H9 (cell line): ENCODE results near the gene ROBO3. TPM values are rescaled to one million over a fixed set of nuclear protein-coding genes. Genes with fewer than 3 reads are reported as not detected.

Experiments
- DNase-seq: peaks from one replicate; pipeline ENCODE4 v3.0.0-alpha.2; 2017
- H2AFZ ChIP-seq: one replicate; pipeline ENCODE4 v1.6.1; 2013; ENCODE audit warnings: mild to moderate bottlenecking, low read length, control low read depth, moderate library complexity
- H2AK5ac ChIP-seq: 2 replicates; pipeline ENCODE4 v1.6.1; 2013; ENCODE audit warnings: low read length, control low read depth, mixed read lengths; ENCODE audit not compliant: insufficient read length
- H2BK120ac ChIP-seq: one replicate; pipeline ENCODE4 v1.6.1; 2013; ENCODE audit warnings: low read depth, mild to moderate bottlenecking, low read length, control low read depth, inconsistent platforms; ENCODE audit not compliant: poor library complexity, severe bottlenecking
- H2BK12ac ChIP-seq: 2 replicates; pipeline ENCODE4 v1.6.1; 2013; ENCODE audit warnings: low read length, control low read depth, mixed read lengths, low read depth; ENCODE audit not compliant: insufficient read length
- H2BK15ac ChIP-seq: 2 replicates; pipeline ENCODE4 v1.6.1; 2013; ENCODE audit warnings: low read depth, low read length, control low read depth
- H2BK20ac ChIP-seq: one replicate; pipeline ENCODE4 v1.6.1; 2013; ENCODE audit warnings: low read depth, mild to moderate bottlenecking, low read length, control low read depth, inconsistent platforms; ENCODE audit not compliant: poor library complexity, severe bottlenecking
- H2BK5ac ChIP-seq: 2 replicates; pipeline ENCODE4 v1.6.1; 2013; ENCODE audit warnings: low read length, control low read depth, mixed read lengths; ENCODE audit not compliant: insufficient read length
- H3K14ac ChIP-seq: 2 replicates; pipeline ENCODE4 v1.6.1; 2013; ENCODE audit warnings: low read length, control low read depth; ENCODE audit not compliant: insufficient read depth
- H3K18ac ChIP-seq: 2 replicates; pipeline ENCODE4 v1.6.1; 2013; ENCODE audit warnings: low read depth, mild to moderate bottlenecking, mixed read lengths, low read length, control low read depth; ENCODE audit not compliant: insufficient read length
- H3K23ac ChIP-seq: 2 replicates; pipeline ENCODE4 v1.6.1; 2013; ENCODE audit warnings: low read length, control low read depth, mixed read lengths, low read depth; ENCODE audit not compliant: insufficient read length
- H3K23me2 ChIP-seq: 2 replicates; pipeline ENCODE4 v1.6.1; 2013; ENCODE audit warnings: low read depth, mild to moderate bottlenecking, mixed read lengths, low read length, control low read depth; ENCODE audit not compliant: insufficient read length, poor library complexity, severe bottlenecking
- H3K27ac ChIP-seq: 2 replicates; pipeline ENCODE4 v1.5.1; 2013; ENCODE audit warnings: low read length, control low read depth, mixed read lengths, low read depth; ENCODE audit not compliant: insufficient read length
- H3K27me3 ChIP-seq: 2 replicates; pipeline ENCODE4 v1.6.1; 2013; ENCODE audit warnings: low read length, control low read depth, inconsistent platforms; ENCODE audit not compliant: insufficient read depth
- H3K4ac ChIP-seq: 2 replicates; pipeline ENCODE4 v1.6.1; 2013; ENCODE audit warnings: low read depth, mild to moderate bottlenecking, control low read depth, inconsistent platforms, low read length, moderate library complexity
- H3K4me1 ChIP-seq: 2 replicates; pipeline ENCODE4 v1.6.1; 2013; ENCODE audit warnings: low read length, control low read depth, inconsistent platforms; ENCODE audit not compliant: insufficient read depth
- H3K4me2 ChIP-seq: 2 replicates; pipeline ENCODE4 v1.6.1; 2013; ENCODE audit warnings: low read length, control low read depth, mixed read lengths; ENCODE audit not compliant: insufficient read length, insufficient read depth
- H3K56ac ChIP-seq: 2 replicates; pipeline ENCODE4 v1.6.1; 2013; ENCODE audit warnings: low read depth, mild to moderate bottlenecking, mixed read lengths, low read length, control low read depth; ENCODE audit not compliant: insufficient read length
- H3K79me1 ChIP-seq: 2 replicates; pipeline ENCODE4 v1.6.1; 2013; ENCODE audit warnings: low read depth, mild to moderate bottlenecking, moderate library complexity, low read length, control low read depth, inconsistent platforms; ENCODE audit not compliant: insufficient read depth, poor library complexity, severe bottlenecking
- H3K79me2 ChIP-seq: 2 replicates; pipeline ENCODE4 v1.6.1; 2013; ENCODE audit warnings: low read length, control low read depth, inconsistent platforms; ENCODE audit not compliant: insufficient read depth
- H3K9ac ChIP-seq: 2 replicates; pipeline ENCODE4 v1.6.1; 2013; ENCODE audit warnings: low read length, control low read depth, mixed read lengths; ENCODE audit not compliant: insufficient read length; ENCODE audit errors: extremely low read depth
- H3K9me3 ChIP-seq: one replicate; pipeline ENCODE4 v1.6.1; 2013; ENCODE audit warnings: low read depth, low read length, inconsistent platforms; ENCODE audit not compliant: control insufficient read depth
- H3T11ph ChIP-seq: one replicate; pipeline ENCODE4 v1.6.1; 2013; ENCODE audit warnings: mild to moderate bottlenecking, low read length, control low read depth, inconsistent platforms
- H4K20me1 ChIP-seq: one replicate; pipeline ENCODE4 v1.6.1; 2013; ENCODE audit not compliant: control insufficient read depth, insufficient read length, insufficient read depth
- H4K5ac ChIP-seq: 2 replicates; pipeline ENCODE4 v1.6.1; 2013; ENCODE audit warnings: low read depth, mild to moderate bottlenecking, mixed read lengths, low read length, control low read depth; ENCODE audit not compliant: insufficient read length
- H4K8ac ChIP-seq: replicated peaks from 2 replicates; pipeline ENCODE4 v1.6.1; 2013; ENCODE audit warnings: low read length, control low read depth, mixed read lengths, low read depth; ENCODE audit not compliant: insufficient read length
- H4K91ac ChIP-seq: 2 replicates; pipeline ENCODE4 v1.6.1; 2013; ENCODE audit warnings: low read depth, mild to moderate bottlenecking, moderate library complexity, mixed read lengths, low read length, control low read depth; ENCODE audit not compliant: insufficient read length
- H3K27ac Mint-ChIP-seq, 3 experiments: 2 replicates in 2 of 3; 3 replicates in 1 of 3; pipeline ENCODE4 v1.8.0; 2020 to 2021; ENCODE audit warnings: mixed read lengths in 3 of 3, mild to moderate bottlenecking in 1 of 3, moderate library complexity in 1 of 3
- H3K27me3 Mint-ChIP-seq: 2 replicates; pipeline ENCODE4 v1.8.0; 2021; ENCODE audit warnings: low read depth, mild to moderate bottlenecking, moderate library complexity, mixed read lengths
- H3K36me3 Mint-ChIP-seq, 3 experiments: 2 replicates in 2 of 3; 3 replicates in 1 of 3; pipeline ENCODE4 v1.8.0; 2020 to 2021; ENCODE audit warnings: low read depth in 3 of 3, mixed read lengths in 3 of 3; ENCODE audit not compliant: insufficient read depth in 1 of 3
- H3K4me1 Mint-ChIP-seq, 2 experiments: 2 replicates each; pipeline ENCODE4 v1.8.0; 2020; ENCODE audit warnings: mixed read lengths in 2 of 2
- H3K4me3 Mint-ChIP-seq, 2 experiments: 2 replicates in 1 of 2; 3 replicates in 1 of 2; pipeline ENCODE4 v1.8.0; 2020 to 2021; ENCODE audit warnings: mild to moderate bottlenecking in 2 of 2, mixed read lengths in 2 of 2, moderate library complexity in 1 of 2
- H3K9me3 Mint-ChIP-seq, 2 experiments: 2 replicates in 1 of 2; 3 replicates in 1 of 2; pipeline ENCODE4 v1.8.0; 2020; ENCODE audit warnings: mild to moderate bottlenecking in 2 of 2, mixed read lengths in 2 of 2, moderate library complexity in 1 of 2
- CTCF ChIP-seq: fragments of 200-600 bp; sonication (generic); conservative IDR thresholded peaks from 3 replicates; pipeline ENCODE4 v1.8.0; 2021; ENCODE audit warnings: antibody characterized with exemption, mild to moderate bottlenecking
- WGBS: extraction: QIAGEN DNeasy Blood & Tissue Kit; methylation state at CpG from one replicate; pipeline ENCODE4 v1.1.7; 2013; ENCODE audit warnings: missing lambda C conversion rate, low lambda C conversion rate, mixed read lengths; ENCODE audit not compliant: insufficient read length; ENCODE audit errors: extremely low coverage; 5-methylcytosine and 5-hydroxymethylcytosine counted together
- total RNA-seq: library from RNA; stranded (reverse); gene quantifications from 2 replicates; pipeline ENCODE4 v1.2.1, GENCODE V29; 2021

Gene ROBO3
- total RNA-seq, 1 experiment from 2014 or later = 12.6 TPM

GRCh38 chr11:124842305-124842704, 22.9 kb upstream of the ROBO3 start:
- H3K36me3 Mint-ChIP-seq = no peaks in the 10 kb centered on the region
- H3K56ac ChIP-seq = no peak overlapping the region
- no peak overlapping the region for H2BK20ac ChIP-seq
- H4K8ac ChIP-seq = no peak overlapping the region
- H3K27ac ChIP-seq = no peak overlapping the region
- H3K27me3 ChIP-seq = peaks cover 95% of the 10 kb centered on the region
- H3T11ph ChIP-seq = no peak overlapping the region
- no peaks in the 10 kb centered on the region; the same call in 1 of the 2 replicates for H3K4me1 ChIP-seq
- H2BK15ac ChIP-seq = no peak overlapping the region
- no peak overlapping the region for H2BK5ac ChIP-seq
- H3K27me3 Mint-ChIP-seq = peaks cover 20% of the 10 kb centered on the region
- H3K18ac ChIP-seq = no peak overlapping the region
- H3K79me1 ChIP-seq = no peaks in the 10 kb centered on the region
- WGBS = no CpG with 5 or more reads among the region's 4 CpGs
- no peak for DNase-seq
- peaks cover 3% of the 10 kb centered on the region for H3K23me2 ChIP-seq
- H3K23ac ChIP-seq = no peak overlapping the region
- no peak overlapping the region for H2BK120ac ChIP-seq
- no peak overlapping the region for H3K4me2 ChIP-seq
- no peak overlapping the region for H3K4ac ChIP-seq
- H4K20me1 ChIP-seq = no peaks in the 10 kb centered on the region
- no peak overlapping the region for H2BK12ac ChIP-seq
- no peak overlapping the region for H3K27ac Mint-ChIP-seq
- no peak overlapping the region for H4K5ac ChIP-seq
- H3K79me2 ChIP-seq = no peaks in the 10 kb centered on the region
- no peak overlapping the region for H2AFZ ChIP-seq
- no peak overlapping the region for H2AK5ac ChIP-seq
- no peak overlapping the region for H3K14ac ChIP-seq
- peaks cover 0 to 2% of the 10 kb centered on the region in 2 experiments; a peak in 3 of 5 replicates for H3K9me3 Mint-ChIP-seq
- H3K4me1 Mint-ChIP-seq = peaks cover 11 to 48% of the 10 kb centered on the region in 2 experiments
- TF ChIP-seq CTCF = no peak
- no peaks in the 10 kb centered on the region for H3K9me3 ChIP-seq
- no peak overlapping the region for H4K91ac ChIP-seq
- H3K9ac ChIP-seq = no peak overlapping the region
- H3K4me3 Mint-ChIP-seq = peak overlapping the region; percentile 48 to 50; a peak in 4 of 5 replicates
